Ovary (tissue), 3 donors: ENCODE measurements around the gene VPS13A.

ENCODE experiments used
- EP300 ChIP-seq: sonication (generic); formaldehyde crosslinking; IDR thresholded peaks from one replicate; pipeline ENCODE4 v1.6.1; 2017; ENCODE audit warnings: antibody characterized with exemption
- POLR2A ChIP-seq: fragments of 450-650 bp; IDR thresholded peaks from one replicate; pipeline ENCODE4 v1.6.1; 2017; ENCODE audit warnings: antibody characterized with exemption, mild to moderate bottlenecking, moderate library complexity
- TF ChIP-seq, protein P1 (sequence below), 3 donors: fragments of 450-650 bp in 2 of 3; fragments of 200-600 bp in 1 of 3; IDR thresholded peaks; one replicate each; pipeline versions ENCODE4 v1.5.1 to v1.8.0; 2016 to 2022; ENCODE audit warnings: antibody characterized with exemption in 3 of 3, mild to moderate bottlenecking in 1 of 3
- donor health status: DM: no; HTN: no; CAD: no.

DNA sequence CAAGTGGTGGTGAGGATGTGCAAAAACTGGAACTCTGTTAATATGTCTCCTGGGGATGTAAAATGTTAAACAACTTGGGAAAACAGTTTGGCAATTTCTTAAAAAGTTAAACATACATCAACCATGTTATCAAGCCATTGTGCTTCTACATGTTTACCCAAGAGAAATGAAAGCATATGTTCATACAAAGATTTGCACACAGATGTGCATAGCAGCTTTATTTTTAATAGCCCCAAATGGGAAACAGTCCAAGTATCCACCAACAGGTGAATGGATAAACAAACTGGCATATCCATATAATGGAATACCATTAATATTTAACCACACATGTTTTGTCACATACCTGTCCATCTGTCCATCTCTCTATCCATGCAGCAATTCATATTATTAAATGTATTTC, 6.2 kb downstream of the VPS13A start:
- no peak for TF ChIP-seq POLR2A
- TF ChIP-seq, protein P1, sequence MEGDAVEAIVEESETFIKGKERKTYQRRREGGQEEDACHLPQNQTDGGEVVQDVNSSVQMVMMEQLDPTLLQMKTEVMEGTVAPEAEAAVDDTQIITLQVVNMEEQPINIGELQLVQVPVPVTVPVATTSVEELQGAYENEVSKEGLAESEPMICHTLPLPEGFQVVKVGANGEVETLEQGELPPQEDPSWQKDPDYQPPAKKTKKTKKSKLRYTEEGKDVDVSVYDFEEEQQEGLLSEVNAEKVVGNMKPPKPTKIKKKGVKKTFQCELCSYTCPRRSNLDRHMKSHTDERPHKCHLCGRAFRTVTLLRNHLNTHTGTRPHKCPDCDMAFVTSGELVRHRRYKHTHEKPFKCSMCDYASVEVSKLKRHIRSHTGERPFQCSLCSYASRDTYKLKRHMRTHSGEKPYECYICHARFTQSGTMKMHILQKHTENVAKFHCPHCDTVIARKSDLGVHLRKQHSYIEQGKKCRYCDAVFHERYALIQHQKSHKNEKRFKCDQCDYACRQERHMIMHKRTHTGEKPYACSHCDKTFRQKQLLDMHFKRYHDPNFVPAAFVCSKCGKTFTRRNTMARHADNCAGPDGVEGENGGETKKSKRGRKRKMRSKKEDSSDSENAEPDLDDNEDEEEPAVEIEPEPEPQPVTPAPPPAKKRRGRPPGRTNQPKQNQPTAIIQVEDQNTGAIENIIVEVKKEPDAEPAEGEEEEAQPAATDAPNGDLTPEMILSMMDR (IDR thresholded peaks at IDR 0.05), result no peak
- no peak for TF ChIP-seq EP300
